ENCODE results near the gene PATZ1.

DNA sequence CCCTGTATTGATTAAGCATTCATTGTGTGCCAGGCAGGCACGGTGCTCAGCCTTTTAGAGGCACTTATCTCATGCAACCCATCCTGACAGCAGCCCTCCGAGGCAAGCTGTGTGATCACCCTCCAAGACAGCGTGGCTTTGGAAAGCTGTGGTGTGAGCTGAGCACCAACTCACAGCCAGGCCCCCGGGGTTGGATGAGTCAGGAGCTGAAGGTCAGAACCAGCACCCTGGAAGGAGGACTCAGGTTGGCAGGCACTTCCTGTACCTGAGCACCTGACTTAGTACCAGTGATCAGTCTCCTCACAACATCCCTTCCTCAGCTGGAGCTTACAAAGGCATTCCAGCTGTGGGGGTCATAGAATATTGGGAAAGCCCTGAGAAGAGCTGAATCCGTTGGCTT lies 9.0 kb downstream of the PATZ1 start:
- TF ChIP-seq, protein P1, sequence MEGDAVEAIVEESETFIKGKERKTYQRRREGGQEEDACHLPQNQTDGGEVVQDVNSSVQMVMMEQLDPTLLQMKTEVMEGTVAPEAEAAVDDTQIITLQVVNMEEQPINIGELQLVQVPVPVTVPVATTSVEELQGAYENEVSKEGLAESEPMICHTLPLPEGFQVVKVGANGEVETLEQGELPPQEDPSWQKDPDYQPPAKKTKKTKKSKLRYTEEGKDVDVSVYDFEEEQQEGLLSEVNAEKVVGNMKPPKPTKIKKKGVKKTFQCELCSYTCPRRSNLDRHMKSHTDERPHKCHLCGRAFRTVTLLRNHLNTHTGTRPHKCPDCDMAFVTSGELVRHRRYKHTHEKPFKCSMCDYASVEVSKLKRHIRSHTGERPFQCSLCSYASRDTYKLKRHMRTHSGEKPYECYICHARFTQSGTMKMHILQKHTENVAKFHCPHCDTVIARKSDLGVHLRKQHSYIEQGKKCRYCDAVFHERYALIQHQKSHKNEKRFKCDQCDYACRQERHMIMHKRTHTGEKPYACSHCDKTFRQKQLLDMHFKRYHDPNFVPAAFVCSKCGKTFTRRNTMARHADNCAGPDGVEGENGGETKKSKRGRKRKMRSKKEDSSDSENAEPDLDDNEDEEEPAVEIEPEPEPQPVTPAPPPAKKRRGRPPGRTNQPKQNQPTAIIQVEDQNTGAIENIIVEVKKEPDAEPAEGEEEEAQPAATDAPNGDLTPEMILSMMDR (IDR thresholded peaks at IDR 0.05; ENCODE audit: insufficient read depth, low read depth, low read length) = no peak
- no peak for TF ChIP-seq EZH2 (IDR thresholded peaks at IDR 0.05; ENCODE audit: insufficient read depth, low read length)
